GM18858 (cell line): ENCODE measurements around the gene S100A9.
"Not testable (repeated sequence)": the region's sequence is repeated elsewhere in the genome, so short reads cannot be mapped to it uniquely, and the experiment has no call there.

Experiments used
- ATAC-seq: cut with Tn5 transposase; IDR thresholded peaks from one replicate; pipeline ENCODE4 v1.9.1; 2021; ENCODE audit not compliant: unreplicated experiment

Gene S100A9

GRCh38 chr1:153357853-153358690 is at the start of gene S100A9:
TSS of gene S100A9 (plus strand) at chr1:153357854. CDS start at chr1:153358284, 430 bp downstream.
- no peak for ATAC-seq

DNA sequence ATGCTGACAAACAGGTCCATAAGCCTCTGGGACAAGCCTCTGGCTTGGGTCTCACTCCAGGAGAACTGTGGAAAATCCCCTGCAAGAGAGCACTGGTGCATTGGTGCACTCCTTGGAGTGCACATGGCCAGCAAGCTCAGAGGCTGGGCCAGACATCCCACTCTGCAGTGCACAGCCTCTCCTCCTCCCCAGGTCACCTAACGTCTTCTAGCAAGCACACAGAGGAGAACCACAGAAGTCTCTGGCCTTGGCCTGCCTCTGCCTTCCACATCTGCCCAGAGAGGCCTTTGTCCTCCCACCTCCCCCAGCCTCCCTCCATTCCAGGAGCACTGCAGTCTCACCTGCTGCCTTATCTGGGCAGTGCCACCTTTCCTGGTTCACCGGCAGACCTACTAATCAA is 49.1 kb upstream of the S100A9 start:
- no peak for ATAC-seq

GRCh38 chr1:153309441-153309840 is 48.2 kb upstream of the S100A9 start:
- no peak for ATAC-seq

- ATAC-seq, result no peak
Observed at GRCh38 chr1:153310526-153310925, 47.1 kb upstream of the S100A9 start.

GRCh38 chr1:153312570-153313186 is 45.0 kb upstream of the S100A9 start, which contains the start of gene PGLYRP3:
TSS of gene PGLYRP3 (minus strand) at chr1:153312952. CDS start at chr1:153310665, 2,287 bp downstream.
- no peak for ATAC-seq

DNA sequence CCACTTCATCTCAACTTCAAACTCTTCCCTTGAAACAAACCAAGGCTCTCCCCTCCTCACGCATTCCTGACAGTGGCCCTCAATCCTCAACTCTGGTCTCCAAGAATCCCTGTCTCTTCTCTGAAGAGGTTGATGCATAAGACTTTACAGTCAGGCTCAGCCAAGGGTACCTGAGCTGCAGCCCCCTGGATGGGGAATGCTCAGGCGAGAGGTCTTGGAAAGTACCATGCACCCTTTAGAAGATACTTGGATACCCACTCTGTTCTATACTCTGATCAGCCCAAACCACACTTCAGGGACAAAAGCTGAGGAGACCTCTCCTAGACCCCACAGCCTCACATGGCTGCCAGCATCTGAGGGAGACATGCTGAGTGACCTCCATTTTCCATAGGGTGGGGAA is 44.4 kb upstream of the S100A9 start:
- no peak for ATAC-seq

- not testable (repeated sequence) for ATAC-seq
Observed at GRCh38 chr1:153314388-153314787, 43.3 kb upstream of the S100A9 start.

DNA sequence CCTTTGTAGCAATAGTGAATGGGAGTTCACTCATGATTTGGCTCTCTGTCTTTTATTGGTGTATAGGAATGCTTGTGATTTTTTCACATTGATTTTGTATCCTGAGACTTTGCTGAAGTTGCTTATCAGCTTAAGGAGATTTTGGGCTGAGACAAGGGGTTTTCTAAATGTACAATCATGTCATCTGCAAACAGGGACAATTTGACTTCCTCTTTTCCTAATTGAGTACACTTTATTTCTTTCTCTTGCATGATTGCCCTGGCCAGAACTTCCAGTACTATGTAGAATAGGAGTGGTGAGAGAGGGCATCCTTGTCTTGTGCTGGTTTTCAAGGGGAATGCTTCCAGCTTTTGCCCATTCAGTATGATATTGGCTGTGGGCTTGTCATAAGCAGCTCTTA is 41.6 kb upstream of the S100A9 start:
- not testable (repeated sequence) for ATAC-seq

DNA sequence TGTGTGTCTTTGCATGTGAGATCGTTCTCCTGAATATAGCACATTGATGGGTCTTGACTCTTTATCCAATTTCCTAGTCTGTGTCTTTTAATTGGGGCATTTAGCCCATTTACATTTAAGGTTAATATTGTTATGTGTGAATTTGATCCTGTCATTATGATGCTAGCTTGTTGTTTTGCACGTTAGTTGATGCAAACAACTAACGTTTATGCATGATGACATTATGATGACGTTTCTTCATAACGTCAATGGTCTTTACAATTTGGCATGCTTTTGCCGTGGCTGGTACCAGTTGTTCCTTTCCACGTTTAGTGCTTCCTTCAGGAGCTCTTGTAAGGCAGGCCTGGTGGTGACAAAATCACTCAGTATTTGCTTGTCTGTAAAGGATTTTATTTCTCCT is 39.5 kb upstream of the S100A9 start:
- ATAC-seq, result not testable (repeated sequence)

GRCh38 chr1:153322568-153322967 is 35.1 kb upstream of the S100A9 start:
- ATAC-seq, result no peak

DNA sequence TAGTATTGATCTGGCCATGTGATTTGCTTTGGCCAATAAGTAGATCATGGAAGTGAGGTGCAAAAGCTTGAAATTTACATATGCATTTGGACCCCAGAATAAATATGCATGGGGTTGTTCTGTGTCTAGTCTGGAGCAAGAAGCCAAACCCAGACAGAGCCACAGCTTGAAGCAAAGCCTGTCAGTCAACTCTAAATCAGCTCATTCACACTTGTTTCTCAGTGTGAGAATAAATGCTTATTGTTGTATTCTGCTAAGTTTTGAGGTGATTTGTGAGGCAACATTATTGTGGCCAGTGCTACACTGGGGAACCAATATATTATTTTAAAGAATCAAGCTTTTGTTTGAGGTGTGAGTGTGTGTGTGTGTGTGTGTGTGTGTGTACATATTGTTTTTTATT is 32.7 kb upstream of the S100A9 start:
- ATAC-seq, result no peak

GRCh38 chr1:153333902-153334301 is 23.8 kb upstream of the S100A9 start:
- ATAC-seq, result no peak

GRCh38 chr1:153336650-153337049 is 21.0 kb upstream of the S100A9 start:
- ATAC-seq, result no peak

DNA sequence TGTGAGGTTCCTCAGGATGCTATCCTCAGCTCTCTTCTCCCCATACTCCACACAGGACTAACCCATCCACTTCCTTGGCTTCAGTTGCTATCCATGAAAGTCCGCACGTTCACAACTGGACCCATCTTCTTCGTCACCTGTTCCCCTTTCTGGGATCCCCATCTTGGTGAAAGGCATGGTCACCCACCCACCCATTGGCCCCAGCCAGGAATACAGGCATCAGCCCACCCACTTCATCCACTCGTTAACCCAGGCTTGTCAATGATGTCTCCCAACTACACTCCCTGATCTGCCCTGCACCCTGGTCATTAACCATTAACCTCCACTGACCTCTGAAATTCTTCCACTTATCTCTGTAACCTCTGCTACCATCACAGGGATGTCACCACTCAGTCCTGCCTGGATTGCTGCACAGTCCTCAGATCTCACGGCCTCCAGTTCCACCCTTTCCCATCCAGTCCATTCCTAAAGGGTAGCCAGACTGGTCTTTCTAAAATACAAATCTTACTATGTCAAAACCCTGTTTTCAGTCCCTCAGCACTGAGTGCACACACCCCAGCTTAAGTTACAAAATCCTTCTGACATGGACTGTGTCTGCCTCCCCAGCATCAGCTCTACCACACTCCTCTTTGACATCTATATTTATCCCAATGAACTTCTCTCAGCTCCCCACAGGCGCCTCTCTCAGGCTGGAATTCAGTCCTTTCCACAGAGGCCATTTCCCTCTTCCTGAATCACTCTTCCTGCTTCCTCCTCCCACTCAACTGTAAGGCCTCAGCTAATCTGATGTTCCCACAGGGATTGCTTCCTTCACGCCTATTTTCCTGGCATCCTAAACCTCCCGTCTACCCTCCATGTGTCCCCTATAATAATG is 19.4 kb upstream of the S100A9 start:
- ATAC-seq, result no peak

DNA sequence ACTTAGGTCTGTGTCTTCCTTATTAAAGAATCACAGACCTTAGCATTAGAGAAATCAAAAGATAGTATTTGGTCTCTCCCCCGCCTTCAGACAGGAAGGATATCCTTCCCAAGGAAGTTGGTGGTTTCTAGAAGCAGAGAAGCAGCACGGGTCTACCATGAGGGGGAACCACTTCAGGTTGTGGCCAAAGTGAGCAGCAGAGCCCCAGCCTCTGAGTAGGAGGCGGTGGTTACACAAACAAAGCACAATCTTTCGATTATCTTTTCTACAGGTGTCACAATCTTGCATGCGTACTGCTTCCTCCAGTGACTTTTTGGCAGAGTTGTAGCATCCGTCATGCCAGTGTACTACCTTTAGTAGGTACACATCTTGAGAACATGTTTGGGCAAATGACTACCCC is 17.9 kb upstream of the S100A9 start:
- no peak for ATAC-seq

DNA sequence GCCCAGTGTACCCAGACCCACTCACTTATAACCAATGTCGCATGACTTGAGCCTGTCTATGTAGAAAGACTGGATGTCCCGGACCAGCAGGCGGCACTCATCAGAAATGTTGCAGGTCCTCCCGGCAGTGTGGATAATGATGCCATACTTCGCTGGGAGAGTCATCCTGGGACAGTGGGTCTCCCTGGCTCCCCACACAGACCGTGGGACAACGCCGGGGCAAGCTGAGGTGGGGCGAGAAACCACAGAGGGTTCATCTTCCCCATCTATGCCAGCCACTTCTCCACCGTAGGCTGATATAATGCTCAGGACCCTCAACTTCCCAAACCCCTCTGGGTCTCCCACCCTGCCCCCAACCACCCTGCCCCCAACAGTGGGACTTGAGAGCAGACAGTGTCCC is 17.3 kb upstream of the S100A9 start:
- no peak for ATAC-seq

GRCh38 chr1:153341431-153341934 is 16.2 kb upstream of the S100A9 start:
- ATAC-seq, result no peak

- no peak for ATAC-seq
Observed at GRCh38 chr1:153342178-153342577, 15.5 kb upstream of the S100A9 start.

DNA sequence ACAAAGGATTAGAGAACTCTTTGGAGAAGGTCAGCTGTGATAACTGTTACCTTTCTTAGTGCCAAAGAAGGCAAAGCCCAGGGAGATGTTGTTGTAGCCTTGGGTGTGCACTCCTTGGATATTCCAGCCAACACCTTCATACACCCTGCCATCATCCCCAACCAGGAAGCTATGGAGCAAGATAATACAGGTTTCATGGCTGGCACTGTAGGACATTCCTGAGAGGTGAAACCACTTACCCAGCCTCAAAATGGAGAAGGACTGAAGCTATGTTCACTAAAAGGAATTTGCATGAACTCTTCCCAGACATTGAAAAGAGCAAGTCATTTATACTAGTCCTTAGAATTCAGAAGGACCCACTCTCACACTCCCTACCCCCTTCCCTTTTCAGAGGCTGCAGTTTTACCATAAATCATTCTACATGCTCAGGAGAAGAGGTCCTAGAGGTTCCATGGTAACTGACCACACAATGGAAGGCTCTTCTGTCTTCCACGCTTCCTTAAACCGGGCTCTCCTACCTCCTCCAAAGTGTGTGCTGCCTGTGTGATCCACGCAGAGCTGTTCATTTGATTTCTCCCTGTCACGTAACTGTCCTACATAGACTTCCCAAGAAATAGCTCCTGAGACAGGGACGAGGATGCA is 14.5 kb upstream of the S100A9 start:
- no peak for ATAC-seq

DNA sequence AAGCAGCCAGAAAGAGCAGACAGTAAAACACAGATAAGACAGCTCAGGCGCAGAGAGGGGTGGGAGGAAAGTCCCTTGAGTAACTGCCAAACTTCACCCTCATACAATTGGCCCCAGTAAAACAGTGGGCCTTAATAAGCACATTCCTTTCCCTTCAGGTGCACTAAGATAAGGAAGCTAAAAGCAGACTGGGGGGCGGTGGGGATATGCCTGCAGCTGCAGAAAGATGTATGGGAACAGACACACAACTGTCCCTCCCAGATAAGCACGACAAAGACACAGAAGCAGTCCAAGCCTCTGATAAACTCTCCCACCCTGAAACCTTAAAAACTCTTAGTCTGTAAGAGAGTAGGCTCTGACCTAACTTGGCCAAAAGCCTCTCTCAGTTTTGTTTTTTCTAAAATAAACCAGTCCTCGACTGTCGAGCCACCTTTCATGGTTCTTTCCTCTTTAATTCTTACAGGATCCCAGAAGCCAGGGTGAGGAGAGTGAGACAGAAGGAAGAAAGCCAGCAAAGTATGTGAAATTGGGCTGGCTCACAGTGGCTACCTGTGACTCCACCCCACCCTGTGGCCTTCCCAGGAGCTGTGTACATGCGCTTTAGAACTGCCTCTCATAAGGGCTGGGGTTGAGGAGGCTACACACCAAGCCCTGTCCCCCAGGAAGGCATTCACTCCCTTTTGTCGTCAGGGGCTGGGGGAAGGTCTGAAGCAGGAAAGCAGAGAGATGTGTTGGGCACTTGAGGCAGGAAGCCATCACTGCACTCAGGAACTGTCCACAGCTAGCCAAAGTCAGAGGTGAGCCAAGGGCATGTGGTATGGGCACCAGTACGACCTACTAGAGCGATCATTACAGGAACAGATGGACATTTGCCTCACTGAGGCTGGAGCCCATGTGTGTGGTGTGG is 13.6 kb upstream of the S100A9 start:
- ATAC-seq, result no peak
